HK-2 (cell line): ENCODE data around the gene UTS2R.
A peak's percentile ranks its signal among the peaks of the same experiment; 100 is the strongest.
"Not testable (repeated sequence)": the region's sequence is repeated elsewhere in the genome, so short reads cannot be mapped to it uniquely, and the experiment has no call there.

Experiments used
- DNase-seq: peaks from one replicate; pipeline ENCODE4 v3.0.0-alpha.2; 2018; ENCODE audit not compliant: unreplicated experiment

Gene UTS2R

GRCh38 chr17:82334204-82334621 lies 37.4 kb upstream of the UTS2R start:
- DNase-seq, result no peak

DNA sequence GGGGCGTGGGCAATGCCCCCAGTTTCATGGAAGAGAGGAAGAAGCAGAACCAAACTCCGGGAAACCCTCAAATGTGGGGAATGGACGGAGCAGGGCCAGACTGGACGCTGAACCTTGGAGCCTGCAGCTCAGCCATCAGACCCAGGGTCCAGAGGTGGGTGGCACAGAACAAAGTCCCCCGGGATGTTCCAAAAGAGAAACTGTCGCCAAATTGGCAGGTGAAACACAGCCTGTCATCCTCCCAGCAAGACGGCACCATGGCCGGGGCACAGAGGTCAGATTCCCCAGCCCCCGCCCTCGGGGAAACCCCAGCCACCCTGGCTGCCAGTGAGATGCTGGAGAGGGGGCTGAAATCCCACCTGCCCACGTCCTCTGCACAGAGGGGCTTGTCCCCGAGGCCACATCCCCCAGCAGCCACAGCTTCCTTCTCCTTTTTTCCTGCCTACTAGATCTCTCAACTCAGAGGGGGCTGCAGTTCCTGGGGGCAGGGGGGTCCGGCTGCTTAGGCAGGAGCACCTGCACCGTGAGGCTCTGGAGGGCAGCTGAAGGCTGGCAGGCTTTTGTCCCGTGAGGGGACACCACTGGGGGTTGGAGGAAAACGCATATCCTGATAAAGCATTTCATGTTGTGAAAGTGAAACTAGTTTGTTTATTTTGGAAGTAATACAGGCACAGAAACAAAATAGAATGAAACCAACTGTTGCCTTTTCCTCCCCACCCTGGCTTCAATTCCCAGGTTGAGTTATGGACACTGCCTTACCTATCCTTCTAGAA lies 36.8 kb upstream of the UTS2R start:
- no peak for DNase-seq

GRCh38 chr17:82338858-82339633 lies 32.5 kb upstream of the UTS2R start:
- peak; percentile 70 for DNase-seq

DNA sequence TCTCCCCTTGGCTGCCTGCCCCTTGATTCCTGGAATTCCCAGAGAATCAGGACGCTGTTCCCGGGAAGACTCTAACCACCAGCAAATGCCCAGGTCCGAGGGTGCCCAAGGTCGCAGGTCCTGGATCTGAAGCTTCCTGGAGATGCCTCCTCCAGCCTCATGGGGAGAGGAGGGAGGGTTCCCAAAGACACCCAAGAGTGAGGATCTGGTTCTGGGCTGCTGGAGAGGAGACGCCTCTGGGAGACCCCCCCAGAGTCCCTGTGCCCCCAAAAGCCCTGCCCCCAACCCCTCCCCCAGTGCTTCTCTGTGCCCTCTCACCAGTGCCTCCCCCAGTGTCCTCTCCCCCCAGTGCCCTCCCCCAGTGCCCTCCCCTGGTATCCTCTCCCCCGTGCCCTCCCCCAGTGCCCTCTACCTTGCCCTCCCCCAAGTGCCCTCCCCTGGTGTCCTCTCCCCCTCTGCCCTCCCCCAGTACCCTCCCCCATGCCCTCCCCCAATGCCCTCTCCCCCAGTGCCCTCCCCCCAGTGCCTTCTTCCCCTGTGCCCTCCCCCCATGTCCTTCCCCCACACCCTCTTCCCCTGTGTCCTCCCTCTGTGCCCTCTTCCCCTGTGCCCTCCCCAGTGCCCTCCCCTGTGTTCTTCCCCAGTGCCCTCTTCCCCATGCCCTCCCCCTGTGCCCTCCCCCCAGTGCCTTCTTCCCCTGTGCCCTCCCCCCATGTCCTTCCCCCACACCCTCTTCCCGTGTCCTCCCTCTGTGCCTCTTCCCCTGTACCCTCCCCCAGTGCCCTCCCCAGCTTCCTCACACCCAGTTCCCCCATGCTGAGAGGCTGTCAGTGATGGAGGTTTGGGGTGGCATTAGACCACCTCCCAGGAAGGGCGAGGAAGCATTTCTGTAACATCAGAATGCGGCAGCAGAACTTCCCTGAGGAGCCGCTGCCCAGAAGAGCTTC lies 31.7 kb upstream of the UTS2R start:
- DNase-seq, result no peak

DNA sequence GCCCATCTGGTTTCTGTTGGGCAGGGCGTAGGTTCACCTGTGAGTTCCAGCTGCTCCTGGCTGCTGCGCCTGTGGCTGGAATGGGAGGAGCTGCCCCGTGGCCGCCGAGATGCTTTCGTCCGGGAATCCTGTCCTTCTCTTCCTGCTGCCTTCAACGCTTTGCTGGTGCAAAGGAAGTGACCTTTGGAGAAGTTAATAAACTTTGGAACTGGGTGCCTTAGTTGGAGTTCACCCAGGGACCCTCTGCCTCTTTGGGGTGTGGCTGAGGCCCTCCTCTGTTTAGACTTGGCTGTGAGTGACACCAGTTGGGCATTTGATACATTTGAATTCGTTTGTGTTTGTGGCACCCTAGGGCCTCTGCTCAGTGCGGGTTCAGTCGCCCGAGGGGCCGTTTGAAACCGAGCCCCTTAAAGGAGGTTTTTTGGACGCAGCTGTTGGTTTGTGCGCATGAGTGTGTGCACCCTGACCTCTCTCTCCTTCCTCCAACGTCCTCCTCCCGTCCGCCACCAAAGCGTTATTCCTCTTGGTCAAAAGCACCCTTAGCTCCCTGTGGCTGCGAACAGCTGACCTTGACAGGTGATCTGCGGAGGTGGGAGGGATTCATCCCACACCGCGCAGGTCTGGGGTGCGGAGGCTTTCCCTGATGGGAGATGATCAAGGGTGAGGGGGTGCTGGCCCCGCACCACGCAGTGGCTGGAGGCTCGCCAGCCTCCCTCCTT lies 29.0 kb upstream of the UTS2R start:
- no peak for DNase-seq

DNA sequence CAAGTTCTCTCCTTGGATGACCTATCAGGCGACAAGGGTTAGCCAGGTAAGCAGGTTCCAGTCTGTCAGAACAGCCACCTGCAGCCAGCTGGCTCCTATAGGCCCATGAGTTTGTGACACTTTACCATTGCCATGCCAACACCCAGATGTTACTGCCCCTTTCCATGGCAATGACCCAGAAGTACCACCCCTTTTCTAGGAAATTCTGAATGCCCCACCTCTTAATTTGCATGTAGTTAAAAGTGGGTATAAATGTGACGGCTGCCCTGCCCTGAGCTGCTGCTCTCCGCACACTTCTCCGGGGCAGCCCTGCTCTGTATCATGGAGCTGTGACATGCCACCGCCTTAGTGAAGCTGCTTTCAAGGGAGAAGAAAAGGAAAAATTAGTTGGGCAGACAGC lies 28.0 kb upstream of the UTS2R start:
- DNase-seq, result no peak

DNA sequence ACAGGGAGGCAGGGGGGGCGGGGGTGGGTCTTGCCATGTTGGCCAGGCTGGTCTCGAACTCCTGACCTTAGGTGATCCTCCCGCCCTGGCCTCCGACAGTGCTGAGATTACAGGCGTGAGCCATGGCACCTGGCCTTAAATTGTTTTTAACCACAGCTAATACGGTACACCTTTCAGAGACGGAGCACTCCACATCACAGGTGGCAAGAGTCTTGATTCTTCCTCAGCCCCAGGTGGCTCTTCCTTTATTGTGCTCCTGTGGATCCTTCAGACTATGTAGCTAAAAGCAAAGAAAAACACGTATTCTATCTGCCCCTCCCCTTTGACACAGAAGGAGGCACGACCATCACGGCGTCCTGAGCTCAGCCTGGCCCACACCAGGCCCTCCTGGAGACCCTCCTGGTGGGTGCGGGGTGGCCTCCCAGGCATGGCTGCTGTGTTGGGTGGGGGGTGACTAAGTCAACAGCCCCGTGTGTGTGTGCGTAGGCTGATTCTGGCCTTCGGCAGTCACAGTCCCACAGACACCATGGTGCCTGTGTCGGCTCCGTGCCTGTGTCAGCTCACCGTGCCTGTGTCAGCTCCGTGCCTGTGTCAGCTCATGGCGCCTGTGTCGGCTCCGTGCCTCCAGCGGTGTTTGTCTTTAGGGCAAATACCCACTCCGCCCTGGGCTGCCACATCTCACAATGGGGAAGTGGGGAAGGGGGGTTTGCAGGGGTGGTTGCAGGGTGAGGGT lies 27.2 kb upstream of the UTS2R start:
- DNase-seq, result no peak

DNA sequence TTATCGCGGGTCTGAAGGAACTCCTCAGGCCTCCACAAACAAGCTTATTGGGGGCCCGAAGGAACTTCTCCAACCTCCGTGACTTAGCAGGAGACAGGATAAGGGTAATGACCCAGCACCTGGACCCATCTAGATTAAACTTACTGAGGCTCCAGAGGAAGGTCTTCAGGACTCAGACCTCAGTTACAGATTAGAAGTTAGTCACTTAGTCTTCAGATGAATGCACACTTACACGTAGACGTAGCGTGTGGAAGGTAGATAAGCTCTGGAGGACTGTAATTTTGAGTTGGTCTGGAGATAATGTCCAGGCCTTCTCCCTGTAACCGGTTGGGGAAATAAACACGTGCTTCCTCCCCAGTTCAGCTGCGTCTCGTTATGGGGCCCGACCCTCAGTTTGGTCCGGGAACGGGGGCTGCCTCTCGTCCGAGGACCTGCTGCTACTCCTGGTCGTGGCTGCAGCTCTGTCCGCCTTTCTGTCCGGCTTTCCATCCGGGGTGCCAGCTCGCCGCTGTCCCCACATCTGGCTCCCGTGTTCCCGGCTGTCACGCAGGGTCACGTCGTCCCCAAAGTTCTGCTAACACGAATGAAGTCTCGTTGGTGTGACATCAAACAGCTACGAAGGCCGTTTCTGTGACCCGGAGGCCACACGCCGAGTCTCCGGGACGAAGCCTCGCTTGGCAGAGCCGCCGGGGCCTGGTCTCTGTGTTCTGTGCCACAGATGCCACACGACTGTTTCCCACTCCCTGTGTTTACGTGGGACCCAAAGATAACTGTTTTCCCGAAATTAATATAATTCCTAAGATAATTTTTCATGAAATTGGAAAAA lies 26.2 kb upstream of the UTS2R start:
- DNase-seq, result no peak

DNA sequence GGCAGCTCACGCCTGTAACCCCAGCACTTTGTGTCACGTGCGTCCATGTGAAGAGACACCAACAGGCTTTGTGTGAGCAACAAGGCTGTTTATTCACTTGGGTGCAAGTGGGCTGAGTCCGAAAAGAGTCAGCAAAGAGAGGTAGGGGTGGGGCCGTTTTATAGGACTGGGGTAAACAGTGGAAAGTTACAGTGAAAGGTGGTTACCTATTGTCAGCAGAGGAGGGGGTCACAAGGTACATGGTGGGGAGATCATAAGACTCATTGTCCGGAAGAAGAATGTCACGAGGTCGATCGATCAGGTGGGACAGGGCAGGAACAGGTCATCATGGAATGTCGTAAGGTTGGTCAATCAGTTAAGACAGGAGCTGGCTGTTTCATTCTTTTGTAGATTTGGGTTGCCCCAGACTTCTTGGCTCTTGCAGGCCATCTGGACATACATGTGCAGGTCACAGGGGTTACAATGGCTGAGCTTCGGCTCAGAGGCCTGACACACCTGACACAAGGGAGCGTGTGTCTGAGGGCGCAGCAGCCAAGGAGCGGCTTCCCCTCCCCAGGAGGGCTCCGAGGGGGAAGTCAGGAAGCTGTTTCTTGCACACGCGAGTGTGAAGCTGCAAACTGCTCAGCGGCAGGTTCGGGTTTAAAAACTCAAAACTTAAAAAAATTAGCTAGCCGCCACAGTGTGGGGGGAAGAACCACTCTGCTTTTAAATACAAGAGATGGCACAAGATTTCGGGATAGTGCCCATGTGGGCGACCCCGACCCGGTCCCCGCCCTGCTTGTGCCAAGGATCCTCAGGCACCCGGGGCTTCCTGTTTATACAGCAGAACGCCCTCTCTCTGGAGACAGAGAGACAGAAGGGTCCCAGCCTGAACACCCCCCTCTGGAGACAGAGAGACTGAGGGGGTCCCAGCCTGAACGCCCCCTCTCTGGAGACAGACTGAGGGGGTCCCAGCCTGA lies 24.9 kb upstream of the UTS2R start:
- DNase-seq, result no peak

DNA sequence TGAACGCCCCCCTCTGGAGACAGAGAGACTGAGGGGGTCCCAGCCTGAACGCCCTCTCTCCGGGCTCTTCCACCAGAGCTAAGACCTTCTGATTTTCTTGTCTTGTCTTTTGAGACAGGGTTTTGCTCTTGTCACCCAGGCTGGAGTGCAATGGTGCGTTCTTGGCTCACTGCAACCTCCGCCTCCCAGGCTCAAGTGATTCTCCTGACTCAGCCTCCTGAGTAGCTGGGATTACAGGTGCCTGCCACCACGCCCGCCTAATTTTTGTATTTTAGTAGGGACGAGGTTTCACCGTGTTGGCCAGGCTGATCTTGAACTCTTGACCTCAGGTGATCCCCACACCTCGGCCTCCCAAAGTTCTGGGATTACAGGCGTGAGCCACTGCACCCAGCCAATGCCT lies 23.6 kb upstream of the UTS2R start:
- DNase-seq, result not testable (repeated sequence)

DNA sequence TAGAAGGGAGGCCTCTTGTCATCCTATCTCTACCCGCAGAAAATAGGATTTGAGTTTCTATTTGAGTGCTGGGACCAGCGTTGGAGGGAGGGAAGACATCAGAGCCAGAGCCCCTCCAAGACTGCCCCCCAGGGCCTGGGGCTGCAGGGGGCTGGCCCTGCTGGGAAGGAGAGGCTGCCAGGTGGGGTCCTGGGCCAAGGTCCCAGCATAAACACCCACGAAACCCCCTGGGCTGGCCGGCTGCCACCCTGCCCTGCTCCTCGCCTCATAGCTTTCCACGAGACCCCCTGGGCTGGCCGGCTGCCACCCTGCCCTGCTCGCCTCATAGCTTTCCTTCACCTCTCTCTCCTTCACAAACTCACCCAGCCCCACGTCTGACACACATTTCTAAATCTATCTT lies 23.1 kb upstream of the UTS2R start:
- no peak for DNase-seq

- DNase-seq, result no peak
Observed at GRCh38 chr17:82348866-82349265, 22.7 kb upstream of the UTS2R start.

DNA sequence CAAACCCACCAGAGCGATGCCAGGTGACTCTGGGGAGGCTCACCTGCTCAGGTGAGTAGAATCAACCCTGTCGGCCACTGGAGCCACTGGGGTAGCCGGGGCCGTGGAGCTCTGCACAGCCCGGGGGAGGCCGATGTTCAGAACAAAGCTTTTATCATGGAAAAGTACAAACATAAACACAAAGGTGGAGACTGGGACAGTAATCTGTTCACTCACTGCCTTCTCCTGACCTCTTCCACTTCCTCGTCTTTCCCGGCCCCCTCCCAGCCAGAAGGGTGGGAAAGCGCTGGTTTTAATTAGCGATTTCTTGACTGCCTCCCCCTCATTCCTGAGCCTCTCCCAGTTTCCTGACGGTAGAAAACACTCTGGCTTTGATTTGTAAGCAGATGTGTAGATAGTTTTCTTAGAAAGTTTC lies 22.3 kb upstream of the UTS2R start:
- DNase-seq, result no peak

DNA sequence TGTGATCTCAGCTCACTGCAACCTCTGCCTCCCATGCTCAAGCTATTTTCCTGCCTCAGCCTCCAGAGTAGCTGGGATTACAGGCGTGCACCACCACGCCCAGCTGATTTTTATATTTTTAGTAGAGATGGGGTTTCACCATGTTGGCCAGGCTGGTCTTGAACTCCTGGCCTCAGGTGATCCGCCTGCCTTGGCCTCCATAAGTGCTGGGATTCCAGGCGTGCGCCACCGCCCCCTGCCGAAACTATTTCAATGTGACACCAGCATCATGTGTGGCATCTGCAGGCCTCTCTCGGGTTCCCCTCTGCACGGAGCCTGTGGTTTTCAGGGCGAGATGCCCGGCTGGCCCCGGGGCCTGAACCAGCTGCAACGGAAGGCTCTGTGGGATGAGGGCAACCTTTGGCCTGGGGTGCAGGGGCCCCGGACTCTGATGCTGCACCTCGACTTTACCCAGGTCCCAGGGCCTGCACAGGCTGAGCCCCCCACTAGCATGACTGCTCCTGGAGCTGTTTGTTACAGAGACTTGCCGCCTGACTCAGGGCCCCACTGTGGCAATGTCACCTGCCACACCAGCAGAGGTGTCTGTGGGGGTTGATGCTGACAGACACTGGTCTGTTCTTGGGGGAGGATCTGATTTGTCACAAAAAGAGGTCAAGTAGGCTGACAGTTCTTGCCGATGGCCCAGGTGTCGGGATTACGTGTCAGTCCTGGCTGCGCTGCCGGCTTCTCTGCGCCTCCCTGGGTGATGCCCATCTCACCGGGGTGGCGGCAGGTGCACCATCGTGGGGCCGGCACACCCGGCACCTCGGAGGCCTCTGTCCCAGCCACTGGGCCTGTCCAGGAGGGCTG lies 21.2 kb upstream of the UTS2R start:
- no peak for DNase-seq

DNA sequence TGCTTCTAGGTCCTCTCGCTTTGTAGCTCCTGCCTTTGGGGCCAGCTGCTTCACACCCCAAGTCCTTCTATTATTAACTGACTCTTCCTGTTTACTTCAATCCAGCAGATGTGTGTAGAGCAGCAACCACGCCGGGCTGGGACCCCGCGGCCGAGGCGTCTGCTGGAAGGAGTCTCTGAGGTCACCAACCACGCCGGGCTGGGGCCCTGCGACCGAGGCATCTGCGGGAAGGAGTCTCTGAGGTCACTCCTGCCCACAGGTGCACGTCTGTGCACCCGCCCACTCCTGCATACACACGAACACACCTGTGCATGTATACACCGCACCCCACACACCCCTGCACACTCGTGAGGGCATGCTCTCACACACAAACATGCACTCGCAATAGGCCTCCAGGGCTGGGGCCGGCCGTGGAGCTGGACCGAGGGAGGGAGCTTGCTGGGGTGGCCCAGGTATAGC lies 20.3 kb upstream of the UTS2R start:
- DNase-seq, result no peak

DNA sequence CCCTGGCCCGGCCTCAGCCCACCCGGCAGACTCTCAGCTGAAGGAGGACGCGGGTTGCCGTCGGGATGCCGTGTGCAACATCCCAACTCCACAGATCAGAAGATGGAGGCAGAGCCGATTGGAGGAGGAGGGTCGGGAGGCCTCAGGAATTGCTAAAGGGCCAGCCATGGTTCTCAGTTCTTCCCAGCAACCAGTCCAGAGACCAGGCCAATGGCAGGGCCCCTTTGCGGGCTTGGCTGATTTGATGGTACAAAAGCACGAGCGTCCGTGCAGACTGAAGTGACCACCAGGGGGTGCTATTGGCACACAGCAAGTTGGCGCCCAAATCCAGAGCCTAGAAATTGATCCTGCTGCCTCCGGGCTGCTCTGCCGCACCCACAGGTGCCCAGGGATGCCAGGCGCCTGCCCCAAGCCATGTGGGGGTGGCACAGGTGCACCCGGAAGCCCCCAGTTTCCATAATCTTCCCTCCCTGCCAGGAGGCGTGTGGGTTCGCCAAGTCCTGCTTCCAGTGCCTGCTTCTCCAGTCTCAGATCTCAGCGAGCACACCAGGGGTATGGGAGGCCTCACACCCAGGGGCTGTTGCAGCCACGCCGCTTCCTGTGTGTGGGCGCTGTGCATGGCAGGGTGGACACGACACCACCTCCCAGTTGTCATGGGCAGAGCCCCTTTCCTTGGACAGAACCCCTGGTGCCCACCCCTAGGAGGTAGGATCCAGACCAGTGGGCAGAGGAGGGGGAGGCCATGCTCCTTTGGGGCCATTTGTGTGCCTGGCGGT lies 19.7 kb upstream of the UTS2R start:
- peak; percentile 86 for DNase-seq

GRCh38 chr17:82353484-82353883 lies 18.1 kb upstream of the UTS2R start:
- DNase-seq, result no peak
